A172 (cell line): ENCODE results near the gene PLEKHO1. TPM values are rescaled to one million over a fixed set of nuclear protein-coding genes. Genes with fewer than 3 reads are reported as not detected.

ENCODE experiments used
- DNase-seq: peaks from one replicate; pipeline ENCODE4 v3.0.0-alpha.2; 2015; ENCODE audit warnings: low spot score
- total RNA-seq: library from RNA; depleted of rRNA; stranded (reverse); fragments of >200 nt; shearing (Covaris generic); gene quantifications from 2 replicates; pipeline ENCODE4 v1.2.3, GENCODE V29; 2014

PLEKHO1 gene
- total RNA-seq, 1 experiment from 2014 or later = 82.9 TPM

DNA sequence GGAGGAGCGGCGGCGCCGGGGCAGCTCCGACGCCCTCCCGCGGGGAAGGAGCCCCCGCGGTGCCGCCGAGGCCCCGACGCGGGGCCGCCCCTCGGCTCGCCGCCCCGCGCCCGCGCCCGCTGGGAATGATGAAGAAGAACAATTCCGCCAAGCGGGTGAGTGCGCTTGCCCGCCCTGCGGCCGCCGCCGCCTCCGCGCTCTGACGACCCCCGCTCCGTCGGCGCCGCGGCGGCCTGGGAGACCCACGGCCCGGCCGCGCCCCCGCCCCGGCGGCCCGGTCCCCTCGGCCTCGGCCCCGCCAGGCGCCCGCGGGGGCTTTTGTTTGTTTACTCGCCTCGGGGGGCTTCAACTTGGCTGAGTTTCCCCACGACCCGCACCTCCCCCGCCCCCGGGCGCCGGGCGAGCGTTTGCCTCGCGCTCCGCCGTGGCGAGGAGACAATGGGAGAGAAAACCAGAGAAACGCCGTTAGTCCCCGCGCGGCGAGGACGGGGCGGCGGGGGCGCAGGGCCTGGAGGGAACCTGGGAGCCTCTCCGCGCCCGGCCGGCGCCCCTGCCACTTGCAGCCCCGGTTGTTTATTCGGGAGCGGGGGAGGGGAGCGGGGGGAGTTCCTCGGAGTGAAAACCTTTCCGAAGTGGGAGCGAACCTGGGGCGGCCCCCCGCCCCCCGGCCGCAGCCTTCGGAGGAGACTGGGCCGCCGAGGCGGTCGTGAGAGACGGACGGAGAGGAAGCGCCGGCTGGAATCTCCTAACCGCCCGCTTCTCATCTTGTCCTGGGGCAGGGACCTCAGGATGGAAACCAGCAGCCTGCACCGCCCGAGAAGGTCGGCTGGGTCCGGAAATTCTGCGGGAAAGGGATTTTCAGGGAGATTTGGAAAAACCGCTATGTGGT is 661 bp downstream of the PLEKHO1 start:
- DNase-seq = no peak

DNA sequence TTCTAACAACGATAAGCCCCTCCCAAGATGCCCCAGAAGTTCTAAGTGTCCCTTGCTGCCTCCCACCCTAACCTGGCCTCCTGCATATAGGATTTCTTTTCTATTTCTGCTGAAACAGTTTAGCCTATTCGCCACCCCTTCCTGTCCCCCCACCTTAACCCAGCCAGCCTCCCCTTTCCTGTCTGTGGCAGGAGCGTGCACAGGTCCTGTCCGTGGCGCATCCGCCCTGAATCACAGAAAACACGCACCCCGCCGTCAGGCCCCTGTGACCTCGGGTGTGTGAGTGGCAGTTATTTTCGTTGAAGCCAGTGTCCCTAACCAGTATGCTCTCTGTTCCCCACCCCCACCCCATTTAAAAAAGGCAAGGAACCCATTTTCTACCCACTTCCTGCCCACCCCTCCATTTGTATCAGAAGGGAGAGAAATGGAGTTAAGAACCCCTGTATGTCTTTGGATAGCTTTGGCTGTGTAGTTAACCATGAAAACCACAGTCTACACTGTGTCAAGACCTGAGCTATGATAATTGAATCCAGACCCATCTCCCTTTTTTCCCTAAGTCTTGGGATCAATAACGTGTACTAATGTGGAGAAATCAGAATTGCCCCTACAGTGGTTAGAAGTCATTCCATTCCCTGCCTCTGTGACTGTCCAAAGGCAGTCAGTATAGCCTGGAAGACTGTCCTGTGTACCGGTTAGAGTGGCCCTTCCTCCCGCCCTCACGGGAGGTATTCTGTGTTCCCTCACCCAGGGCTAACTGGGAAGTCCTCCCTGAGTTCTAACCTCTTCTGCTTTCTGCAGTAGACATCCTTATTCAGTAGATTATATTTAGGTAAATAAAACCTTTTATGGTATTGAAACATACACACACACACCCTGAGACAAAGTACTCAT is 1.8 kb downstream of the PLEKHO1 start:
- no peak for DNase-seq

DNA sequence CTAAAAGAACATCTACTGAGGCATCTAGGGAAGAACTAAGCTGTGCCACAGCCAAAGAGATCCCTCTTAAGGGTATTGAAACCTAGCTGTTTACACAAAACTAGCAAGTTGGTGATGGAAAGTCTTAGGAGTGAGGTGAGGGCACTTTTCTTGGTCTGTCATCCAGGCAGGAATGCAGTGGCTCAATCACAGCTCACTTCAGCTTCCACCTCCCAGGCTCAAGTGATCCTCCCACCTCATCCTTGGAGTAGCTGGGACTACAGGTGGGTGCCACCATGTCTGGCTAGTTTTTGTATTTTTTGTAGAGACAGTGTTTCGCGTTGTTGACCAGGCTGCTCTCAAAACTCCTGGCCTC is 2.4 kb downstream of the PLEKHO1 start:
- DNase-seq = no peak

DNA sequence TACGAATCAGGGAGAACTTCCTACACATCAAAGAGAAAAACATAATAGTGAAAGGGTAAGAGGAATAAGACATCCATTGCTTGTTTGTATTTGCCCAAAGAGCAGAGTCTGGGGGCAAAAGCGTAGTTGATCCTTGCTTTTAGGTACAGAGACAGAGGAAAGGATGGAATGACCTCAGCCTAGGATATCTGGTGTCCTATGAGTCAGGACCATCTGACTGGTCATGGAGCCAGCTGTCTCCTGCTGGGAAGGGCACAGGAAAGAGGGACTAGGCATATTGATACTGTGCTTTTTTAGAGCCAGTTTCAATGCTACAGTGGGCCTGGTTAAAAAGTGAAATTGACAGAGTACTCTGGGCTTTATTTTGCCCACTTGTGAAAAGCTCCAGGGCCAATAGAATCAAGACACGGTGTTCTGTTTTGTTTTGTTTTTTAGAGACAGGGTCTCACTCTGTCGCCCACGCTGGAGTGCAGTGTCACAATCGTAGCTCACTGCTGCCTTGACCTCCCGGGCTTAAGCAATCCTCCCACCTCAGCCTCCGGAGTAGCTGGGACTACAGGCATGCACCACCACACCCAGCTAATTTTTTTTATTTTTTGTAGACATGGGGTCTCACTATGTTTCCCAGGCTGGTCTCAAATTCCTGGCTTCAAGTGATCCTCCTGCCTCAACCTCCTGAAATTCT is 3.2 kb downstream of the PLEKHO1 start:
- DNase-seq = peak; percentile 79

DNA sequence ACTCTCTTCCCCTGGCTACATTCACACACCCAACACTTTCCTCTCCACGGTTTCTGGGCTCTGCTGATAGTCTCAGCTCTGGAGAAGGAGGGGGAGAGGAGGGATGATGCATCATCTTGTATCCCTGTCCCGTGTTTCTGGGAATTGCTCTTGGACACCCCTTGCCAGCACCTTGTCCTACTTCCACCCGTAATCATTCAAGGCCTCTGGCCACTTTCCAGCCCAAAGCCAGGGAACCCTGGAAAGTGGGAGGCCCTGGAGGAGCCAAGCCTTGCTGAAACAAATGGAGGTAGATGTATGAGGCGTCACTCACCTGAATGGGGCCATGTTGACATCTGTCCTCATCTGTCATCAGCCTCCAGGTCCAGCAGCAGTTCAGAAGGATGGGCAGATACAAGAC is 4.4 kb downstream of the PLEKHO1 start:
- DNase-seq = no peak

DNA sequence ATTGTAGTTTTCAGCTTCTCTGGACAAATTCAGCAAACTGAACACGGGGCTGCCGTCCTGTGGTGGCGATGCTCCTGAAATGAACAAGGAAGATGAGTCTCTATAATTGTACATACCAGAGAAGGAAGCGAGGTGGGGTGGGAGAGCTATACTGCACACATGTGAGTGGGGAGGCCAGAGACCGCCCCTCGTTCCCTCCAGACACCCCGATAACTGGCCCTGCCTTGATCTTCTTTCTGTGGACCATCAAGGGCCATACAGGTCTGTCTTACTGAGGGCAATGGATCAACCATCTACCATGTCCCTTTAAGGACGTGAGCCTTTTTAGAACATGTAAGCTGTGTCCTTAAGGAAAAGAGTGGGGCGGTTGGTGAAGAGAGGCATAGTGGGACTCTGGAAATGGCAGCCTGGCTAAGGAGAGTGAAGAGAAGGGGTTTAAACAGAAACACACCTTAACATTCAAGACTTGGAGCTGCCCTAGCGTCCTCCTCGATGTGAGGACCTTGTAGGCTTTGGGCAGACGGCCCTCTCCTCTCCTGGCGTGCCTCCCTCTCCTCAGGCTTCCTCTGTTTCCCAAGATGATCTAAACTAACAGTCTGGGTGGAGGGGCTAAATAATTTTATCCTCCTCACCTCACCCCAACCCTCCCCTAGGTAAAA is 5.8 kb downstream of the PLEKHO1 start:
- no peak for DNase-seq

DNA sequence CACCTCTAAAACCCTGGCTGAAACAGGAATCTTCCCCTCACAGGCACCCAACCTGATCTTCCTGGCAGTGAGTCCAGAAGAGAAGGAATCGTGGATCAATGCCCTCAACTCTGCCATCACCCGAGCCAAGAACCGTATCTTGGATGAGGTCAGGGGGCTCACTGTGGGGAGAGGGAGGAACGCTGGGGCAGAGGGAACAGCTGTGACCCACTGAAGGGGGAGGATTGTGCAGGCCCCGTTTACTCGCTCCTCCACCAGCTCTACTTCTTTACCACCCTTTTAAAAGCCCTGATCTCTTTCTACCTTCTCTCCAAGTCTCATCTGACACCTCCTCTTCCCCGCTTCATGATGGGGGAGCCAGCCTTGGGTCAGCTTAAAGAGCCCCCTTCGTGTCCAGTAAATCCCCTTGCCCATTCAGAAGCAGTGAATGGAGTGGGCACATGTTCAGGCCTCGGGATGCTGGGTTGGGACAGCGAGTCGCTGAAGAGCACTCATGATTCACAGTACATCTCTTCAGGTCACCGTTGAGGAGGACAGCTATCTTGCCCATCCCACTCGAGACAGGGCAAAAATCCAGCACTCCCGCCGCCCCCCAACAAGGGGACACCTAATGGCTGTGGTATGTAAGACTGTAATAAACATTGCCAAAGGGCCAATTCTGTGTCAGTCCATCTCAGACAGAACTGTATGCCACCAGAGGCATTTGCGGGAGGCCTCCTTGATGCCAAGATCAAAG is 7.3 kb downstream of the PLEKHO1 start:
- peak; percentile 78 for DNase-seq

DNA sequence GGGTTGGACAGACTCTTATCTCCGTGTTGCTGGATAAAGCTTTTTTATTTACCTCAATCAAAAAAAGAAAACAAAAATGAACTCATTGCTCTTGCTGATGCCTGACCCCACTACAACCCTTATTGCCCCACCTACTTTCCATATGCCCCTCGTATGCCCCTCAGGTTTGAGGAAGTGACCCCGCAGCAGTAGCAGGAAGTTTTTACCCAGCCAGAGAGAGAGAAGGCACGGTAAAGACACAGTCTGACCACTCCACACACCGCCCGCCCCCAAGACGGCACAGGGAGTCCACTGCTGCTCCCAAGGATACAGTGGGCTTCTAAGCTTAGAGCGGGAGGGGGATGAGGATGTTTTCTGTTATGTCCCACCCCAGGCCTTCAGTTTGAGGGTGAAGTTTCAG is 9.8 kb downstream of the PLEKHO1 start:
- DNase-seq = no peak

DNA sequence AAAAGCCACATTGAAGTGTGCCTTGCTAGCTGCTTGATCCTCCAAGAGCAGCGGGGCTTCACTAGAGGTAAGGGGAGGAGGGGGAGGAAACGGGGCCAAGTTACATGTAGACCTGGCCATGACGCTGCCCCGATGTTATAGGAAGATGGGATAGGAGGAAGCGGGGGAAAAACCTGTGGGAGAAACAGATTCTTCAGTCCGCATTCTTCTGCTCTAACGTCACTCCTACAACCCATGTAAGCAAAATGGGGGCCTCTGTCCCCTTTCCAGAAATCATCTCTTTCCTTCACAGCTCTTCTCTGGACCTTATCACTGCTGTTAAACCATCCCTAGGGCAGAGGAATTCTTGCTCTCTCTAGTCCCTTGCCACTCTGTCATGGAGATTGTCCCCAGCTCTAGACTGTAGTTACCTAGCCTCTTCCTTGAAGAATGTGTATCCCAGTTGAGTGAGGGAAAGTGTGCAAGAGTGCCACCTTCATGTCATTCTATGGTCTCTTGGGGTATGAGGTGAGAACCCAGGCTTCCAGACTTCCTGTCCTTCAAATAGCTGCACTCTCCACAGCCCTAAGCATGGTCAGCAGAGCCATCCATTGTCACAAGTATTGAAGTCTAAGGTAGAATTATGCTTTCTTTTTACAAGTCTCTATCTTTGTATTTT is 11.4 kb downstream of the PLEKHO1 start:
- no peak for DNase-seq

DNA sequence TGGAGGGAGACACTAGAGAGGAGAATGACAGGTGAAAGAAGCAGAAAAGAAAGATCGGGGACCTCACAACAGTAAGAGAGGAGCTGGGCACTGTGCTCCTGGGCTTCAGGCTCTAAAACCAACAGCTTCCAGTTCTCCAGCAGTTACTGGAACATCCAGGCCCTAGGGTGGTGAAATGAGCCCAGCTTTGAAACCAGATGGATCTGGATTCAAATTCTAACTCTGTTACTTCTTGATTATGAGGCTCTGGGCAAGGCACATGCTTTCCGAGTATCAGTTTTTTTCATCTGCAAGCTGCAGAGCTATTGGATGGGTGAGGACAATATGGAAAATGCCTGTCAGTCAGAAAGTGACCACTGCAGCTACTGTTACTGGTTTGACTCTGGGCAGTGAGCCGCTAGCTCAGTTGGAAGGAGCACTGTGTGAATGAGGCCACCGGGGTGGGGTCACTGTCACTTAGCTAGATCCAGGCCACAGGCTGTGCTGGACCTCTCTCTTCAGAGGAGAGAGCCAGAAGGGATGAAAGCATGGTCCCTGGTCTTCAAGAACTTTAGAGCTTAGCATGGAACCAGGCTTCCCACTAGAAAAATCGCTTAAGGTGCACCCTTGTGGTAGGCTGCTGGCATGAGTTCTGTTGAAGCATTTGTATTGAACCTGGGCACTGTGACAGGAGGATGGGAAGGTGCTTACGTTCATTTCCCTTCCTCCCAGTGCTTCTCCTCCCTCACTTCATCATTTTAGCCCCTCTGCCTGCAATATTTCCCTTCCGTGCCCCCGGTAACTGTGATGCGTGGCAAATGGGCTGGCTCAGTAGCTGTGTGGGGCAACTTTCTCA is 12.2 kb downstream of the PLEKHO1 start:
- peak; percentile 64 for DNase-seq

DNA sequence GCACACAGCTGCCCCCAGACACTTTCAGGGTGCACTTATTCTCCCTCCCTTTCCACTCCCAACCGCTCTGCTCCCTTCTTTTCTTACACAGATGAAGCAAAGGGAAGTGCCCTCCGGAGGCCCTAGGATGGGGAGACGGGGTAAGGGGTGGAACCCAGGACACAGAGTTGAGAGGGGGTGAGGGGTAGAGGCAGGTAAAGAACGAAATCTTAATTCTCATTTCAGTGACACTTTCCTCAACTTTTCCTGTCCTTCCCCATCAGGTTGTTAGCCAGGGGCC is 12.8 kb downstream of the PLEKHO1 start:
- DNase-seq = no peak

DNA sequence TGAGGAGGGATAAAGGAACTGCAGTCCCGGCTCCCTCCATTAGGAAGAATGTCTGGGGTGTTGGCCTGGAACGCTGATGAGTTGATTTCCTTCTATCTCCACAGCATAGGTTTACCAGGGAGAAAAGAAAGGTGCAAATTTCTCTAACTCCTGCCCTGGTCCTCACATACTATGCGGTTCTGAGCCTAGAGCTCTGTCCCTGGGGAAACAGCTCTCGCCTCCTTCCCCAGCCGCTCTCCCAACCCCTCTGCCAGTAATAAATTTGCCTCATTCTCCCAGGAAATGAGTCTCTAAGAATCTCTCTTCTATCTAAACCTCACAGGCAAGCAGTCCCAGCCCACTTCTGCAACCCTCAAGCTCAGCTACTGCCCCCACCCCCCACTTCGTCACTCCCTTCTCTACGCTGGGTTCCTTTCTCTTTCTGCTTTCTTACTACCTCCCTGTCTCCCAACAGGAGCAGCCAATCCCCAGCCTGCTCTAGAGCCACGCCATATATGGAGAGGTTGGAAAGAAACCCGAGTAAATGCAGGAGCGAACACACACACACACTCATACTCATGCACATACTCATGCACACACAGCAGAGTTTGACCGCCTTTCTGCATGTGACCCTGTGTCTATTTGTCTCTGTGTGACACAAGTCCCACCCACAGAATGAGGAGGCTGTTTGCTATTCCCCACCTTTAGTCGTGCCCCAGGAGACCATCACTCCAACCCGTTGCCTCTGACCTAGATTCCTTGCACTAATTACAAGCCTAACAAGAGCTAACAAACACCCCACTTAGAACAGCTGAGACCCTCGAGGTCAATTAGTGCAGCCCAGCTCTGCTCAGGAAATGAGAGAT is 13.4 kb downstream of the PLEKHO1 start:
- peak; percentile 100 for DNase-seq

DNA sequence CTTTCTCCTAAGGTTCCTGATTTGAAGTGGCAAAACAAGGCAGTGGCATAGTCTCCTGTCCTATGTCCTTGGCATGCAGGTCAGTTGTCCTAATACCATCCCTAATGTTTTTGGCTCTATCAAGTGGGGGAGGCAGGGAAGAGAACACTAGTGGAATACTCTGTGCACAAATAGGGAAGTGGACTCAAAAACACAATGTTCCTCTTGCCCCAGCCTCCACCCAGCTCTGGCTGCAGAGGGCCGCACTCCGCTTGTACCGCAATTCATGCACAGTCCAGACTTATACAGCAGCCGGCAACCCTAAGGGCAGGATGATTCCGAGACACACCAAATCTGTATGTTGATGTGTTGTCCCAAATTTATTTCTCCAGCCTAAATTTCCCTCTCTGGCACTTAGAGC is 14.5 kb downstream of the PLEKHO1 start:
- no peak for DNase-seq

DNA sequence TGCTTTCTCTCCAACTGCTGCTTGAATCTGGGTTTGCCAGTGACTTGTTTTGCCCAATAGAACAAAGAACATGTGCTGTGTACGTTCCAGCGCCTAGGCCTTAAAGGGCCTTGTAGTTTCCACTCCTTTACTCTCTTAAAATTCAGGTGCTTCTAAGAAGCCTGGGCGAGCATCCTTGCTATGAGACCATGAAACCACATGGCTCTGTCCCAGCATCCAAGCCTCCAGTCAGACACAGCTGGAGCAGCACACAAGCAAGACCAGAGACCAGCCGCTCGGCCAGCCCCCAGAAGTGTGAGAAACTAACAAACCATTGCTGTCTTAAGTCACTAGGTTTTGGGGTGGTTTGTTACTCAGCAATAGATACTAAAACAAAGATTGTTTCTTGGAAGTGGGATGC is 15.1 kb downstream of the PLEKHO1 start:
- no peak for DNase-seq

DNA sequence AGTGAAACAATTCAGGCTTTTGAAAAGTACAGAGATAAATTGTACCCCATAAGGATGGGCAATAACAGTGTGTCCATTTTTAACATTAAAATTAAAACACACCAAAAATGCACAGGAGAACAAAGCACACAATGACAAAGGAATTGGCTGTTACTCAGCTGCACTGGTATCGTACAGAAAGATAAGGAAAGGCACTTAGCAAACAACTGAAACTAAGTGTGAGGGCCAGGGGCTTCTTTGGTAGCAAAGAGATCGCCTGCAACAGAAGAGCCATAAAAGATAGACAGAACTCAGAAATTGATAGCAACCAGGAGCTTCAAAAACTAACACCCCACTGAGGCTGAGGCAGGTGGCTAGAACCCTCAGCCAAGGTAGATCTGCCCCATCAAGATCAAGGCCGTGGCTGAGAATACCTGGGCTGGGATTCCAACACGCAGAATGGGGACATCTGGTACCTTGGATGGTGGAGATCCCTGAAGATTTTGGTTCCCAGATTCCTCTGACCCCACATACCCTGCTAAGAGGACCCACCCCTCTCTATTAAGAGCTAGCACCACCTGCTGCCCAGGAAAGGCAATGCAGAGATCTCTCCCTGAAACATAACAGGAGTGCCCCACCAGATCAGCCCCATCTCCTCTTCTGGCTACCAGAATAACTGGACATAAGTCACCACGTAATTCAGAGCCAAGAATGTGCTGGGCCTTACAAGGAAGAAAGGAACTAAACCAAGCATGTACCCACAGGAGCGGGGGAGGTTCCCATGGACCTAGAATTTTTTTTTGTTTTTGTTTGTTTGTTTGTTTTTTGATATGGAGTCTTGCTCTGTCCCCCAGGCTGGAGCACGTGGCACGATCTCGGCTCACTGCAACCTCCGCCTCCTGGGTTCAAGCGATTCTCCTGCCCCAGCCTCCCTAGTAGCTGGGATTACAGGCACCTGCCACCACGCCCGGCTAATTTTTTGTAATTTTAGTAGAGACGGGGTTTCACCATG is 16.2 kb downstream of the PLEKHO1 start:
- DNase-seq = peak; percentile 81

DNA sequence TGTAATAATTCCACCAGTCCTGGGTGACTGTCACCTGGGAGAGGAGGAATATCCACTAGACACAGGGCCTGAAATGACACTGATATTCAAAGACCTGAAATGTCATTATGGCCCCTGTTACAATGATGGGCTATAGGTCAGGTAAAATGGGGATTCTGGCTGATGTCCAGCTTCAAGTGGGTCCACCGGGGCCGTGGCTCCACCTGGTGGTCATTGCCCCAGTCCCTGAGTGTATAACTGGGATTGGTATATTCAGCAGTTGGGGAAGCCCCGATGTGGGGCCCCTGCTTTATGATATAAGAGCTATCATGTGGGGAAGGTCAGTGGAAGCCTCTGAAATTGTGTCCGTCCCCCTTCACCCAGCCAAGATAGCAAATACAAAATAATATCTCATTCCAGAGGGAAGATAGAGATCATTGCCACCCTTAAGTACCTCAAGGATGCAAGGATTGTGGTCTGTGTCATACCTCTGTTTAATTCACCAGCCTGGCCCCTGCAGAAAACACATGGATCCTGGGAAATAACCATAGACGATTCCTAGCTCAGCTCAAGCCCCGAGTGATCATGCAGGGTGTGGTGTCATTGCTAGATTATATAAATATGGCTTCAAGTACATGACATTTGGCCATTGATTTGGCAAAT is 19.4 kb downstream of the PLEKHO1 start:
- peak; percentile 79 for DNase-seq

DNA sequence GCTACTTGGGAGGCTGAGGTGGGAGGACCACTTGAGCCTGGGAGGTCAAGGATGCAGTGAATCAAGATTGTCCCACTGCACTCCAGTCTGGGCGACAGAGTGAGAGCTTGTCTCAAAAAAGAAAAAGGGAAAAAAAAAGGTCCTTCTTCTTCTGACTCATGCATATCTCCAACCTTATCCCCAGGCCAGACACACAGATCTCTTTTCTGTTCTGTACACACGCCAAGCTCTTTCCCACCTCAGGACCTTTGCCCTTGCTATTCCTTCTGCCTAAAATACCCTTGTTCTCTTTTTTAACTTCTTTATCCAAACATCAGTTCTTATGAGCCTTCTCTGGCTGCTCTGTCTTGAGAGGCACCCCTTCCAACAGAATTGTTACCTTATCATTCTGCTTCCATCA is 22.1 kb downstream of the PLEKHO1 start:
- no peak for DNase-seq
